ENCODE measurements around the gene AOX1. TPM values are rescaled to one million over a fixed set of nuclear protein-coding genes. Genes with fewer than 3 reads are reported as not detected.
"Not testable (repeated sequence)": the region's sequence is repeated elsewhere in the genome, so short reads cannot be mapped to it uniquely, and the experiment has no call there.

The AOX1 gene
- total and polyA plus RNA-seq, 2 of the 8 experiments (the other 6 are each of a cell fraction or from before 2014, with no cell fraction given), result 5.6 to 8.3 TPM

DNA sequence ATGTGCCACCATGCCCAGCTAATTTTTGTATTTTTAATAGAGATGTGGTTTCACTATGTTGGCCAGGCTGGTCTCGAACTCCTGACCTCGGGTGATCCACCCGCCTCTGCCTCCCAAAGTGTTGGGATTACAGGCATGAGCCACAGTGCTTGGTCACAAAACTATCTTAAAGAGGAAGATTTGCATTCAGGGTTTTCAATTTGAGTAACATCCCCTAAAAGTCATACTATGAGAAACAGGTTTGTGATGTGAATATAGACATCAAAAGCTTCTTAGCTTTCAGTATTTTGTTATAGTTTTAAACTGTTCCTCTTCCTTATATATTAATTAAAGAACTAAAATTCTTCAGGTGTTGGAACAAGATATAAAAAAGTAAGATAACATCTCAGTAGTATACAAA, 24.4 kb downstream of the AOX1 start:
- FAIRE-seq; H3K4me3 ChIP-seq (ENCODE audit: extremely low read depth in 1 of 4, insufficient read depth in 2 of 4, low read depth in 3 of 4, low read length in 4 of 4); H2AK5ac ChIP-seq (ENCODE audit: low read depth, low read length); H3K23ac ChIP-seq (ENCODE audit: insufficient read length); H3K9ac ChIP-seq (replicated peaks in 1 of 4; ENCODE audit: extremely low read depth in 1 of 4, low read depth in 3 of 4, low read length in 3 of 4); H3K14ac ChIP-seq (ENCODE audit: insufficient read length); H3K4me1 ChIP-seq (replicated peaks in 1 of 4; ENCODE audit: control insufficient read depth in 3 of 4, insufficient read depth in 4 of 4, low read length in 3 of 4); H4K91ac ChIP-seq (replicated peaks; ENCODE audit: insufficient read length, low read length); DNase-seq (ENCODE audit: low read depth in 1 of 2, low spot score in 2 of 2); H3K9me3 ChIP-seq (ENCODE audit: insufficient read depth in 2 of 2, low read depth in 1 of 2, low read length in 1 of 2); H2AFZ ChIP-seq (ENCODE audit: low read length); H3K4ac ChIP-seq (replicated peaks; ENCODE audit: insufficient read length, low read depth, low read length); H2BK15ac ChIP-seq (ENCODE audit: low read length); H3K79me1 ChIP-seq (ENCODE audit: low read depth, low read length); H4K8ac ChIP-seq (ENCODE audit: extremely low read depth, insufficient read depth, low read length); H4K5ac ChIP-seq (ENCODE audit: insufficient read length, low read depth, low read length); H3K56ac ChIP-seq (replicated peaks; ENCODE audit: insufficient read length, low read depth, low read length); H3K18ac ChIP-seq (ENCODE audit: extremely low read depth, low read length); H3K23me2 ChIP-seq (ENCODE audit: low read depth, low read length); H3K36me3 ChIP-seq (ENCODE audit: control insufficient read depth in 2 of 4, insufficient read depth in 4 of 4, low read length in 3 of 4); H4K20me1 ChIP-seq (replicated peaks in 1 of 2; ENCODE audit: control insufficient read depth in 1 of 2, insufficient read depth in 2 of 2, low read length in 2 of 2); H3K79me2 ChIP-seq (ENCODE audit: control insufficient read depth in 1 of 2, insufficient read depth in 2 of 2, low read length in 2 of 2); H3K27ac ChIP-seq (ENCODE audit: low read depth, low read length); H2BK20ac ChIP-seq (ENCODE audit: low read length); H2BK5ac ChIP-seq (ENCODE audit: low read depth, low read length); H2BK120ac ChIP-seq (replicated peaks; ENCODE audit: low read depth, low read length); H3K4me2 ChIP-seq (ENCODE audit: insufficient read depth in 1 of 2, low read depth in 2 of 2, low read length in 2 of 2); H2BK12ac ChIP-seq (ENCODE audit: low read depth, low read length); H3K27me3 ChIP-seq (replicated peaks in 1 of 4; ENCODE audit: control insufficient read depth in 3 of 4, extremely low read depth in 1 of 4, insufficient read depth in 3 of 4, low read length in 3 of 4); POLR2A ChIA-PET (ENCODE audit: partially characterized antibody): not testable (repeated sequence)
- WGBS, 2 experiments (ENCODE audit: extremely low coverage in 1 of 2, insufficient coverage in 1 of 2, insufficient read length in 1 of 2, insufficient replicate concordance in 2 of 2, low coverage in 1 of 2, low lambda C conversion rate in 2 of 2, missing lambda C conversion rate in 1 of 2), result 90% methylated on average over 3 of the region's 3 CpGs; no CpG with 5 or more reads in 1 of the 2 experiments
- CTCF ChIA-PET (ENCODE audit: partially characterized antibody), result interaction anchor here (1.0 kb wide), 1 partner anchor 16 kb away, joined by 3 read pairs; no protein-coding TSS in a partner anchor
